SK-N-SH (cell line): ENCODE results near the gene RBP3. TPM values are rescaled to one million over a fixed set of nuclear protein-coding genes. Genes with fewer than 3 reads are reported as not detected.

Experiments used
- CTCF ChIA-PET: fragments of 300-600, 350-600 bp; formaldehyde crosslinking; extraction: SDS; loops from one replicate; lab custom pipeline; 2021; lab: Yijun Ruan, JAX
- POLR2A ChIA-PET: fragments of 350-600 bp; sonication (Branson Sonifier 250); formaldehyde crosslinking; extraction: SDS; loops from one replicate; lab custom pipeline; 2020; ENCODE audit warnings: antibody characterized with exemption, inconsistent platforms; lab: Yijun Ruan, JAX
- DNase-seq: peaks from one replicate; pipeline ENCODE4 v3.0.0; 2012
- H2AFZ ChIP-seq: fragments of 200-600 bp; sonication (generic); 2 replicates; pipeline ENCODE4 v1.8.1; 2016; ENCODE audit warnings: antibody characterized with exemption, mild to moderate bottlenecking, low read depth
- H3F3A ChIP-seq: fragments of 200-600 bp; sonication (generic); replicated peaks from 2 replicates; pipeline ENCODE3; 2016; ENCODE audit warnings: antibody characterized with exemption, mild to moderate bottlenecking; ENCODE audit not compliant: insufficient read depth
- H3K27ac ChIP-seq, 2 experiments: fragments of 200-500 bp in 1 of 2; fragments of 200-600 bp in 1 of 2; sonication (Bioruptor generic) in 1 of 2; sonication (generic), shearing (Covaris generic) in 1 of 2; 2 replicates each; pipeline versions ENCODE4 v1.5.1 to v1.6.1; 2014 to 2016; ENCODE audit warnings: low read depth in 2 of 2, inconsistent platforms in 1 of 2, low read length in 1 of 2, mild to moderate bottlenecking in 1 of 2, mixed read lengths in 1 of 2
- H3K27me3 ChIP-seq: fragments of 200-600 bp; sonication (generic), shearing (Covaris generic); 2 replicates; pipeline ENCODE4 v1.6.1; 2016; ENCODE audit warnings: mixed run types; ENCODE audit not compliant: insufficient read depth
- H3K36me3 ChIP-seq, 2 experiments: fragments of 200-500 bp in 1 of 2; fragments of 200-600 bp in 1 of 2; sonication (Bioruptor generic) in 1 of 2; sonication (generic) in 1 of 2; replicated peaks in 1 of 2; 2 replicates each; pipeline versions ENCODE3 to v1.5.1; 2014 to 2016; ENCODE audit warnings: low read length in 1 of 2, mild to moderate bottlenecking in 1 of 2; ENCODE audit not compliant: insufficient read depth in 2 of 2, control insufficient read depth in 1 of 2
- H3K4me1 ChIP-seq, 2 experiments: fragments of 200-500 bp in 1 of 2; fragments of 200-600 bp in 1 of 2; sonication (Bioruptor generic) in 1 of 2; sonication (generic), shearing (Covaris generic) in 1 of 2; 2 replicates each; pipeline versions ENCODE4 v1.5.1 to v1.6.1; 2014 to 2016; ENCODE audit warnings: low read depth in 1 of 2, low read length in 1 of 2, mixed run types in 1 of 2; ENCODE audit not compliant: insufficient read depth in 2 of 2, control insufficient read depth in 1 of 2
- H3K4me2 ChIP-seq: fragments of 200-600 bp; sonication (generic), shearing (Covaris generic); 2 replicates; pipeline ENCODE4 v1.6.1; 2017; ENCODE audit warnings: mixed run types
- H3K4me3 ChIP-seq, 2 experiments: fragments of 200-500 bp in 1 of 2; fragments of 200-600 bp in 1 of 2; sonication (Bioruptor generic) in 1 of 2; sonication (generic), shearing (Covaris generic) in 1 of 2; 2 replicates each; pipeline versions ENCODE4 v1.5.1 to v1.8.1; 2014 to 2016; ENCODE audit warnings: low read depth in 2 of 2, inconsistent platforms in 1 of 2, low read length in 1 of 2, mild to moderate bottlenecking in 1 of 2, mixed read lengths in 1 of 2, moderate library complexity in 1 of 2
- H3K79me2 ChIP-seq: fragments of 200-600 bp; sonication (generic); 2 replicates; pipeline ENCODE4 v1.8.1; 2017; ENCODE audit warnings: mild to moderate bottlenecking; ENCODE audit not compliant: insufficient read depth
- H3K9ac ChIP-seq: fragments of 200-600 bp; sonication (generic); 2 replicates; pipeline ENCODE4 v1.6.1; 2017; ENCODE audit warnings: mixed run types
- H3K9me2 ChIP-seq: fragments of 200-600 bp; sonication (generic); 2 replicates; pipeline ENCODE4 v1.6.1; 2017; ENCODE audit warnings: mixed run types
- H3K9me3 ChIP-seq: fragments of 200-600 bp; sonication (generic); 2 replicates; pipeline ENCODE4 v1.6.1; 2017; ENCODE audit warnings: mixed run types, mild to moderate bottlenecking, moderate library complexity
- H4K20me1 ChIP-seq: fragments of 200-600 bp; sonication (generic); 2 replicates; pipeline ENCODE4 v1.6.1; 2017; ENCODE audit warnings: mild to moderate bottlenecking, mixed run types; ENCODE audit not compliant: insufficient read depth
- CHD2 ChIP-seq: fragments of 150-350 bp; IDR thresholded peaks from 2 replicates; pipeline ENCODE4 v1.6.1; 2018; ENCODE audit warnings: low read length; ENCODE audit not compliant: partially characterized antibody
- FOSL2 ChIP-seq: IDR thresholded peaks from 2 replicates; pipeline ENCODE4 v1.4.0; 2012; ENCODE audit warnings: low read depth, mild to moderate bottlenecking, moderate library complexity, borderline replicate concordance
- FOXJ3 ChIP-seq: sonication (generic); formaldehyde crosslinking; IDR thresholded peaks from 2 replicates; pipeline ENCODE4 v1.5.1; 2020; ENCODE audit warnings: mild to moderate bottlenecking, missing genetic modification reagents
- MXI1 ChIP-seq: IDR thresholded peaks from 2 replicates; pipeline ENCODE4 v1.6.1; 2012; ENCODE audit warnings: mild to moderate bottlenecking, low read depth, low read length, improper control_type of control experiment
- SMC3 ChIP-seq: IDR thresholded peaks from 2 replicates; pipeline ENCODE4 v1.6.1; 2012; ENCODE audit warnings: low read depth, low read length, improper control_type of control experiment
- YY1 ChIP-seq: IDR thresholded peaks from 2 replicates; pipeline ENCODE4 v1.4.0; 2012; ENCODE audit warnings: low read depth, mild to moderate bottlenecking
- WGBS: methylation state at CpG from one replicate; pipeline ENCODE4 v1.1.6; 2017; ENCODE audit warnings: low lambda C conversion rate; 5-methylcytosine and 5-hydroxymethylcytosine counted together
- polyA plus RNA-seq, 3 experiments: library from polyadenylated mRNA; depleted of rRNA; stranded (reverse); fragments of >200 nt; gene quantifications; 2 replicates each; pipeline ENCODE4 v1.2.3, GENCODE V29; 2012
- TF ChIP-seq, protein P1 (sequence below): IDR thresholded peaks from 2 replicates; pipeline ENCODE4 v1.6.1; 2012; ENCODE audit warnings: mild to moderate bottlenecking, low read depth, low read length, moderate library complexity
- TF ChIP-seq, protein P2 (sequence below): fragments of 200-600 bp; sonication (generic); IDR thresholded peaks from 2 replicates; pipeline ENCODE4 v1.6.1; 2017; ENCODE audit warnings: antibody characterized with exemption, mild to moderate bottlenecking, moderate library complexity

RBP3 gene
- polyA plus RNA-seq, 1 of the 3 experiments (the other 2 are of a cell fraction), result not detected

DNA sequence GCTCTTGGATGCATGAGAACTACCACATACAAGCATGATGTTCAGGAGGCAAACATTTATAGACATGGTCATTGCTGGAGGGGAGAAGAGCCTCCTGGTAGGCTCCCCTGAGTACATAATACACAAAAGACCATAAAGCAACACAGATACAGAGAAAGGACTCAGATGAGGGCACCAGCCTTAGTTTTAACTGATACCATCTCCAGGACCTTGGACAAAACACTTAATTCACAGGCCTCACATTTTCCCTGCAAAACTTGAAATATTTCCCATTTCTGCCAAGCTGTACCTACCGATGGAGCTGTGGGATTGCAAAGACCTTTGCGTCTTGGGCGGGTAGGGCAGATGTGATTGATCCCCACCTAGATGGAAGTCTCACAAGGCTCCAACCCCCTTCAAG lies 52.6 kb downstream of the RBP3 start (continued):
- TF ChIP-seq YY1 (no peak), FOXJ3 (CRISPR knock-in tag) (no peak), CHD2 (no peak), FOSL2 (no peak), MXI1 (no peak)
- TF ChIP-seq, all 33 proteins: peak for 0

DNA sequence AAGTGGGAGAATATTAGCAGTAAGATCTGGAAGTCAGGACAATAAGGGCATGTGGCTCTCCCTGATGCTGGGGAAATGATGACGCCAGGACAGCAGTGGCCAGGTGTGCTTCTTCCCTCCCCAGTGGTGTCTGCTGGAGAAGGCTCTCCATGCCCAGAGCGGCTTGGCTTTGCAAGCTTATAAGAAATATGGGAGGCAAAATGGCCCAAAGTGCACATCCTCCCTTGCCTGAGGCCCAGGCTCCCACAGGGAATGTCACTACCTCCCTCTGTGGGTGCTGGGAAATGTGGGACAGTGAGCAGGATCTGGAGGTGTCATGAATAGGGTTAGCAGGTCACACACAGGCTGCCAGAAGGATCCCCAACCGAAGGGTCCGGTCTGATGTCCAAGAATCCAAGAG lies 53.0 kb downstream of the RBP3 start:
- 85% methylated on average over 2 of the region's 4 CpGs for WGBS
- no peak for TF ChIP-seq SMC3
- TF ChIP-seq, protein P1, sequence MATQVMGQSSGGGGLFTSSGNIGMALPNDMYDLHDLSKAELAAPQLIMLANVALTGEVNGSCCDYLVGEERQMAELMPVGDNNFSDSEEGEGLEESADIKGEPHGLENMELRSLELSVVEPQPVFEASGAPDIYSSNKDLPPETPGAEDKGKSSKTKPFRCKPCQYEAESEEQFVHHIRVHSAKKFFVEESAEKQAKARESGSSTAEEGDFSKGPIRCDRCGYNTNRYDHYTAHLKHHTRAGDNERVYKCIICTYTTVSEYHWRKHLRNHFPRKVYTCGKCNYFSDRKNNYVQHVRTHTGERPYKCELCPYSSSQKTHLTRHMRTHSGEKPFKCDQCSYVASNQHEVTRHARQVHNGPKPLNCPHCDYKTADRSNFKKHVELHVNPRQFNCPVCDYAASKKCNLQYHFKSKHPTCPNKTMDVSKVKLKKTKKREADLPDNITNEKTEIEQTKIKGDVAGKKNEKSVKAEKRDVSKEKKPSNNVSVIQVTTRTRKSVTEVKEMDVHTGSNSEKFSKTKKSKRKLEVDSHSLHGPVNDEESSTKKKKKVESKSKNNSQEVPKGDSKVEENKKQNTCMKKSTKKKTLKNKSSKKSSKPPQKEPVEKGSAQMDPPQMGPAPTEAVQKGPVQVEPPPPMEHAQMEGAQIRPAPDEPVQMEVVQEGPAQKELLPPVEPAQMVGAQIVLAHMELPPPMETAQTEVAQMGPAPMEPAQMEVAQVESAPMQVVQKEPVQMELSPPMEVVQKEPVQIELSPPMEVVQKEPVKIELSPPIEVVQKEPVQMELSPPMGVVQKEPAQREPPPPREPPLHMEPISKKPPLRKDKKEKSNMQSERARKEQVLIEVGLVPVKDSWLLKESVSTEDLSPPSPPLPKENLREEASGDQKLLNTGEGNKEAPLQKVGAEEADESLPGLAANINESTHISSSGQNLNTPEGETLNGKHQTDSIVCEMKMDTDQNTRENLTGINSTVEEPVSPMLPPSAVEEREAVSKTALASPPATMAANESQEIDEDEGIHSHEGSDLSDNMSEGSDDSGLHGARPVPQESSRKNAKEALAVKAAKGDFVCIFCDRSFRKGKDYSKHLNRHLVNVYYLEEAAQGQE, result no peak
- TF ChIP-seq, protein P2, sequence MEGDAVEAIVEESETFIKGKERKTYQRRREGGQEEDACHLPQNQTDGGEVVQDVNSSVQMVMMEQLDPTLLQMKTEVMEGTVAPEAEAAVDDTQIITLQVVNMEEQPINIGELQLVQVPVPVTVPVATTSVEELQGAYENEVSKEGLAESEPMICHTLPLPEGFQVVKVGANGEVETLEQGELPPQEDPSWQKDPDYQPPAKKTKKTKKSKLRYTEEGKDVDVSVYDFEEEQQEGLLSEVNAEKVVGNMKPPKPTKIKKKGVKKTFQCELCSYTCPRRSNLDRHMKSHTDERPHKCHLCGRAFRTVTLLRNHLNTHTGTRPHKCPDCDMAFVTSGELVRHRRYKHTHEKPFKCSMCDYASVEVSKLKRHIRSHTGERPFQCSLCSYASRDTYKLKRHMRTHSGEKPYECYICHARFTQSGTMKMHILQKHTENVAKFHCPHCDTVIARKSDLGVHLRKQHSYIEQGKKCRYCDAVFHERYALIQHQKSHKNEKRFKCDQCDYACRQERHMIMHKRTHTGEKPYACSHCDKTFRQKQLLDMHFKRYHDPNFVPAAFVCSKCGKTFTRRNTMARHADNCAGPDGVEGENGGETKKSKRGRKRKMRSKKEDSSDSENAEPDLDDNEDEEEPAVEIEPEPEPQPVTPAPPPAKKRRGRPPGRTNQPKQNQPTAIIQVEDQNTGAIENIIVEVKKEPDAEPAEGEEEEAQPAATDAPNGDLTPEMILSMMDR, result no peak
- no peaks in the 10 kb centered on the region for H4K20me1 ChIP-seq
- no peaks in the 10 kb centered on the region for H3K9me2 ChIP-seq
- H3K36me3 ChIP-seq, result no peaks in the 10 kb centered on the region
- H3F3A ChIP-seq, result no peaks in the 10 kb centered on the region
- H3K4me2 ChIP-seq, result no peak overlapping the region
- H3K79me2 ChIP-seq, result no peaks in the 10 kb centered on the region
- CTCF ChIA-PET, result interaction anchor here (0.8 kb wide), 1 partner anchor 53 kb away, joined by 3 read pairs; the partner anchor contains the start of gene RBP3
- POLR2A ChIA-PET, result no interaction called here
- H3K27ac ChIP-seq, result no peak overlapping the region
- H3K9me3 ChIP-seq, result no peaks in the 10 kb centered on the region
- no peak overlapping the region for H3K9ac ChIP-seq
- DNase-seq, result no peak
- H2AFZ ChIP-seq, result no peak overlapping the region
- no peaks in the 10 kb centered on the region for H3K27me3 ChIP-seq
- H3K4me3 ChIP-seq, result no peak overlapping the region
- peaks cover 10 to 20% of the 10 kb centered on the region in 2 experiments; a peak in 3 of 4 replicates for H3K4me1 ChIP-seq
